Measurements from ENCODE around the gene TNFRSF1A.

DNA sequence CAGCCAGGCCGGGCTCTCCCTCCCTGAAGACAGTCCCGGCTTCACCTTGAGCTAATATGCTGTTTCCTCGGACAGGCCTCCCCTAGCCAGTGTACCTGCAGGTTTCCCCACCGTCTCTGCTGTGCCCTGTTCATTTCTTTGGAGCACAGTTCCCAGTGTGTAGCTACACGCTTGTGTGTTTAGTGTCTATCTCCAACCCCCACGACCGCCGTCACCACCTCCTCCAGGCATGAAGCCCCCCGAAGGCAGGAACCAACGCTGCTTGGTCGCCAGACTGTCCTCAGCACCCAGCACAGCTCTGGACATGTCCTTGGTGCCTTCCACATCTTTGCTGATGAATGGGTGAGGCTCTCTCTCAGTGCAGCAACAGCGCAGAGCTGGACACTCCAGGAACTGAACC lies 57.6 kb downstream of the TNFRSF1A start:
- TF ChIP-seq POLR2AphosphoS5 (IDR thresholded peaks at IDR 0.05; ENCODE audit: low read depth, low read length) (no peak), SIN3A (IDR thresholded peaks at IDR 0.05; ENCODE audit: borderline replicate concordance, insufficient read depth, low read depth, low read length) (no peak)
- TF ChIP-seq, protein P1, sequence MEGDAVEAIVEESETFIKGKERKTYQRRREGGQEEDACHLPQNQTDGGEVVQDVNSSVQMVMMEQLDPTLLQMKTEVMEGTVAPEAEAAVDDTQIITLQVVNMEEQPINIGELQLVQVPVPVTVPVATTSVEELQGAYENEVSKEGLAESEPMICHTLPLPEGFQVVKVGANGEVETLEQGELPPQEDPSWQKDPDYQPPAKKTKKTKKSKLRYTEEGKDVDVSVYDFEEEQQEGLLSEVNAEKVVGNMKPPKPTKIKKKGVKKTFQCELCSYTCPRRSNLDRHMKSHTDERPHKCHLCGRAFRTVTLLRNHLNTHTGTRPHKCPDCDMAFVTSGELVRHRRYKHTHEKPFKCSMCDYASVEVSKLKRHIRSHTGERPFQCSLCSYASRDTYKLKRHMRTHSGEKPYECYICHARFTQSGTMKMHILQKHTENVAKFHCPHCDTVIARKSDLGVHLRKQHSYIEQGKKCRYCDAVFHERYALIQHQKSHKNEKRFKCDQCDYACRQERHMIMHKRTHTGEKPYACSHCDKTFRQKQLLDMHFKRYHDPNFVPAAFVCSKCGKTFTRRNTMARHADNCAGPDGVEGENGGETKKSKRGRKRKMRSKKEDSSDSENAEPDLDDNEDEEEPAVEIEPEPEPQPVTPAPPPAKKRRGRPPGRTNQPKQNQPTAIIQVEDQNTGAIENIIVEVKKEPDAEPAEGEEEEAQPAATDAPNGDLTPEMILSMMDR (IDR thresholded peaks at IDR 0.05), result no peak
